Spleen (tissue), 11 donors: ENCODE measurements around the gene SRCIN1. TPM values are rescaled to one million over a fixed set of nuclear protein-coding genes. Genes with fewer than 3 reads are reported as not detected.

Experiments used
- DNase-seq: peaks from one replicate; pipeline ENCODE4 v3.0.0-alpha.2; 2020
- H3K27ac ChIP-seq, 8 donors: fragments of 200-600 bp; sonication (generic) in 7 of 8; 1 replicate in 4 of 8; 2 replicates in 4 of 8; pipeline versions ENCODE4 v1.5.0 to v1.8.0; 2016 to 2021; ENCODE audit warnings: inconsistent platforms in 4 of 8, mild to moderate bottlenecking in 4 of 8, moderate library complexity in 1 of 8
- H3K27me3 ChIP-seq, 7 donors: fragments of 200-600 bp; sonication (generic) in 6 of 7; replicated peaks in 1 of 7; 1 replicate in 4 of 7; 2 replicates in 3 of 7; pipeline versions ENCODE4 v1.5.0 to v1.8.0; 2016 to 2021; ENCODE audit warnings: inconsistent platforms in 3 of 7, mild to moderate bottlenecking in 1 of 7
- H3K36me3 ChIP-seq, 6 donors: fragments of 200-600 bp; sonication (generic) in 5 of 6; 1 replicate in 4 of 6; 2 replicates in 2 of 6; pipeline versions ENCODE4 v1.5.0 to v1.8.0; 2016 to 2021; ENCODE audit warnings: inconsistent platforms in 2 of 6
- H3K4me1 ChIP-seq, 6 donors: fragments of 200-600 bp; sonication (generic) in 5 of 6; 1 replicate in 3 of 6; 2 replicates in 3 of 6; pipeline versions ENCODE4 v1.5.0 to v1.8.0; 2016 to 2021; ENCODE audit warnings: inconsistent platforms in 3 of 6
- H3K4me3 ChIP-seq, 8 donors: fragments of 200-600 bp; sonication (generic) in 7 of 8; 1 replicate in 4 of 8; 2 replicates in 4 of 8; pipeline versions ENCODE4 v1.5.0 to v1.8.0; 2016 to 2021; ENCODE audit warnings: inconsistent platforms in 4 of 8, mild to moderate bottlenecking in 4 of 8, moderate library complexity in 2 of 8
- H3K9me3 ChIP-seq, 8 donors: fragments of 200-600 bp; sonication (generic) in 7 of 8; 1 replicate in 4 of 8; 2 replicates in 4 of 8; pipeline versions ENCODE4 v1.5.0 to v1.8.0; 2016 to 2021; ENCODE audit warnings: inconsistent platforms in 4 of 8
- CTCF ChIP-seq, 11 experiments: fragments of 200-600 bp in 7 of 11; fragments of 450-650 bp in 4 of 11; sonication (generic) in 4 of 11; IDR thresholded peaks in 8 of 11; conservative IDR thresholded peaks in 3 of 11; 1 replicate in 7 of 11; 2 replicates in 4 of 11; pipeline versions ENCODE4 v1.4.0 to v1.8.0; 2016 to 2021; ENCODE audit warnings: antibody characterized with exemption in 11 of 11, inconsistent platforms in 4 of 11, mild to moderate bottlenecking in 1 of 11
- POLR2A ChIP-seq, 3 donors: fragments of 450-650 bp; IDR thresholded peaks; one replicate each; pipeline ENCODE4 v1.5.1; 2017; ENCODE audit warnings: antibody characterized with exemption in 3 of 3, mild to moderate bottlenecking in 1 of 3
- POLR2AphosphoS5 ChIP-seq, 3 donors: sonication (generic); formaldehyde crosslinking; IDR thresholded peaks; one replicate each; pipeline ENCODE4 v1.5.1; 2017; ENCODE audit warnings: antibody characterized with exemption in 3 of 3
- WGBS, 5 donors: extraction: QIAGEN DNeasy Blood & Tissue Kit in 3 of 5; methylation state at CpG; one replicate each; pipeline versions ENCODE4 v1.1.5 to v1.1.7; 2013 to 2018; 5-methylcytosine and 5-hydroxymethylcytosine counted together
- intact Hi-C: fragments of 100-400 bp; cut with DNase I; formaldehyde crosslinking; loops from one replicate; pipeline ENCODE4 v1.15.0; 2023; ENCODE audit warnings: low total_unique reads
- polyA plus RNA-seq, 3 donors: library from polyadenylated mRNA; stranded (reverse); fragments of 200-250 nt; gene quantifications; one replicate each; pipeline ENCODE4 v1.2.1, GENCODE V29; 2013
- total RNA-seq, 7 donors: library from RNA; depleted of rRNA in 3 of 7; stranded (reverse); fragments of >200 nt in 3 of 7; fragmentation: NEBNext Ultra II Directional in 4 of 7; extraction: Animal tissue kit (Norgen Biotek cat#: 25700) in 4 of 7; gene quantifications; one replicate each; pipeline versions ENCODE4 v1.1.0 to v1.2.1, GENCODE V29; 2016 to 2021
- donor health status: healthy with polysubstance abuse.
- donor health status: DM: no; HTN: no; CAD: no; lungs with moderate emphysema.
- donor health status: DM: no; HTN: no; CAD: no.
- donor health status: Bipolar disorder and iron deficiency.
- donor health status: healthy.
- donor health status: DM: no; HTN: no; CAD: no.
- donor health status: DM: yes; HTN: yes; CAD: no.

The SRCIN1 gene
- total and polyA plus RNA-seq, 10 donors: 0.32 to 3.5 (median 1.5) TPM

- DNase-seq: no peak
- H3K4me1 ChIP-seq: peaks cover 8 to 35% (median 27%) of the 10 kb centered on the region in 6 donors
- 25 to 40% (median 34%) methylated on average over 11 to 13 of the region's 13 CpGs for WGBS, 5 donors
- H3K36me3 ChIP-seq: no peaks in the 10 kb centered on the region
- no peaks in the 10 kb centered on the region for H3K9me3 ChIP-seq
- no peak for TF ChIP-seq POLR2A (IDR thresholded peaks at IDR 0.05)
- intact Hi-C loops: no loop called here
- no peak overlapping the region for H3K4me3 ChIP-seq
- no peak overlapping the region for H3K27ac ChIP-seq
- H3K27me3 ChIP-seq: peaks cover 0 to 100% (median 30%) of the 10 kb centered on the region in 7 donors
Measured at GRCh38 chr17:38587947-38588787, 17.6 kb downstream of the SRCIN1 start.

- no peak overlapping the region for H3K27ac ChIP-seq
- WGBS, 5 donors: 16 to 27% (median 18%) methylated on average over 3 to 4 of the region's 4 CpGs
- no peaks in the 10 kb centered on the region for H3K9me3 ChIP-seq
- H3K4me1 ChIP-seq: peaks cover 8 to 27% (median 22%) of the 10 kb centered on the region in 6 donors
- no peak overlapping the region for H3K4me3 ChIP-seq
- no peak for TF ChIP-seq POLR2A (IDR thresholded peaks at IDR 0.05)
- no peak for TF ChIP-seq POLR2AphosphoS5 (IDR thresholded peaks at IDR 0.05)
- no peak for TF ChIP-seq CTCF (IDR thresholded peaks at IDR 0.05 in 8 of 11, conservative IDR thresholded peaks at IDR 0.05 in 3 of 11)
- H3K27me3 ChIP-seq: peaks cover 0 to 98% (median 30%) of the 10 kb centered on the region in 7 donors
- intact Hi-C loops: no loop called here
- no peaks in the 10 kb centered on the region for H3K36me3 ChIP-seq
- no peak for DNase-seq
Measured at GRCh38 chr17:38587203-38587602, 18.5 kb downstream of the SRCIN1 start.

GRCh38 chr17:38586788-38587187 lies 19.0 kb downstream of the SRCIN1 start:
- Histone ChIP-seq H3K27me3 (peaks cover 0 to 98% (median 30%) of the 10 kb centered on the region in 7 donors), H3K36me3 (no peaks in the 10 kb centered on the region), H3K4me3 (no peak overlapping the region), H3K27ac (no peak overlapping the region), H3K4me1 (peaks cover 5 to 23% (median 18%) of the 10 kb centered on the region in 6 donors), H3K9me3 (no peaks in the 10 kb centered on the region)
- 51 to 83% (median 69%) methylated on average over 4 to 7 of the region's 7 CpGs for WGBS, 5 donors
- TF ChIP-seq POLR2AphosphoS5 (IDR thresholded peaks at IDR 0.05) (no peak), CTCF (IDR thresholded peaks at IDR 0.05 in 8 of 11, conservative IDR thresholded peaks at IDR 0.05 in 3 of 11) (no peak), POLR2A (IDR thresholded peaks at IDR 0.05) (no peak)
- no peak for DNase-seq
- intact Hi-C loops: no loop called here

GRCh38 chr17:38585918-38586529 lies 19.7 kb downstream of the SRCIN1 start:
- H3K4me3 ChIP-seq: no peak overlapping the region
- no peaks in the 10 kb centered on the region for H3K9me3 ChIP-seq
- no peak overlapping the region for H3K27ac ChIP-seq
- intact Hi-C loops: no loop called here
- H3K36me3 ChIP-seq: no peaks in the 10 kb centered on the region
- H3K27me3 ChIP-seq: peaks cover 0 to 97% (median 30%) of the 10 kb centered on the region in 7 donors
- TF ChIP-seq CTCF (IDR thresholded peaks at IDR 0.05 in 8 of 11, conservative IDR thresholded peaks at IDR 0.05 in 3 of 11) (no peak), POLR2A (IDR thresholded peaks at IDR 0.05) (no peak), POLR2AphosphoS5 (IDR thresholded peaks at IDR 0.05) (no peak)
- no peak for DNase-seq
- H3K4me1 ChIP-seq: peaks cover 0 to 16% (median 10%) of the 10 kb centered on the region in 6 donors
- 68 to 79% (median 73%) methylated on average over 6 to 7 of the region's 7 CpGs for WGBS, 5 donors
